ENCODE data around the gene CNTN5. TPM values are rescaled to one million over a fixed set of nuclear protein-coding genes. Genes with fewer than 3 reads are reported as not detected.

Gene CNTN5
- total and polyA plus RNA-seq, 10 of the 15 experiments (the other 5 are each of a cell fraction or from before 2014, with no cell fraction given), result 0.01 TPM; not detected in 9

DNA sequence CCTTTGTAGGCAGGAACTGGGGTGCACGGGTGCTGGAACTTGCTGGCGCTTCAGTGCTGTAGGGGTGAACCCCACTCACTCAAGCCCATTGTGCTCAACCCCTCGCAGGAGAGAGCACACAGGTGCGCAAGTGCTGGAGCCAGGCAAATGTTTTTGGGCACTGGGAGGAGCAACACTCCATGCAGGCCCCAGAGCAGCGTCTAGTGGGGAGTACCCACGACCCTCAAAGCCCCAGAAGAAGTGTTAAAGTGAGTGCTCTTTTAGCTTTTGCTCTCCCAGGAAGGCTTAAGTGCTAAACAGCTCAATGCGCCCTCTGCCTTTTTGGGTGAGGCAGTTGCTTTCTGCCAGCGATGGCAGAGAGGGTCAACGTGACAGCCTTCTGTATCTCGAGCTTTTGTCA lies 1384.2 kb downstream of the CNTN5 start:
- ATAC-seq, result no peak
- intact Hi-C loops (cut with micrococcal nuclease; ENCODE audit: unreplicated experiment) (no loop called here), in situ Hi-C loops (cut with MboI) (no loop called here)
- Histone ChIP-seq H3K27me3 (replicated peaks in 1 of 2; ENCODE audit: control insufficient read depth in 2 of 2, insufficient read depth in 2 of 2, low read length in 1 of 2) (no peaks in the 10 kb centered on the region), H3K27ac (ENCODE audit: control insufficient read depth, insufficient read depth) (no peak overlapping the region), H3K36me3 (ENCODE audit: control insufficient read depth in 2 of 2, insufficient read depth in 2 of 2, low read length in 1 of 2) (no peaks in the 10 kb centered on the region), H3K4me3 (no peak overlapping the region), H3K4me1 (ENCODE audit: control insufficient read depth, insufficient read depth, low read length) (no peaks in the 10 kb centered on the region), H3K9me3 (replicated peaks; ENCODE audit: control insufficient read depth, insufficient read depth, low read length) (no peaks in the 10 kb centered on the region), H3K9ac (ENCODE audit: control insufficient read depth, insufficient read depth, low read length) (no peak overlapping the region), H3K4me2 (ENCODE audit: control insufficient read depth, insufficient read depth) (no peak overlapping the region), H2AFZ (ENCODE audit: control insufficient read depth, low read depth, low read length) (no peak overlapping the region), H4K20me1 (ENCODE audit: control insufficient read depth, insufficient read depth) (no peaks in the 10 kb centered on the region), H3K79me2 (ENCODE audit: control insufficient read depth, insufficient read depth, low read length) (no peaks in the 10 kb centered on the region)
- ChIA-PET RAD21 (ENCODE audit: unreplicated experiment) (no interaction called here), POLR2A (no interaction called here), CTCF (no interaction called here), SMC1A (ENCODE audit: uncharacterized antibody, unreplicated experiment) (no interaction called here)
- 18% methylated on average over 10 of the region's 10 CpGs for WGBS (ENCODE audit: insufficient coverage, insufficient replicate concordance, low lambda C conversion rate, missing lambda C conversion rate)
- no peak for DNase-seq (ENCODE audit: low read depth, low spot score)
- no peak for FAIRE-seq
- TF ChIP-seq JUND (IDR thresholded peaks at IDR 0.05; ENCODE audit: low read depth, low read length), result no peak
- TF ChIP-seq, protein P1, sequence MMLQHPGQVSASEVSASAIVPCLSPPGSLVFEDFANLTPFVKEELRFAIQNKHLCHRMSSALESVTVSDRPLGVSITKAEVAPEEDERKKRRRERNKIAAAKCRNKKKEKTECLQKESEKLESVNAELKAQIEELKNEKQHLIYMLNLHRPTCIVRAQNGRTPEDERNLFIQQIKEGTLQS (IDR thresholded peaks at IDR 0.05; ENCODE audit: borderline replicate concordance, extremely low read depth, low read depth, low read length), result no peak
- no peak for TF ChIP-seq CHD2 (IDR thresholded peaks at IDR 0.05; ENCODE audit: borderline replicate concordance, low read depth, low read length)
- TF ChIP-seq KAT2A (conservative IDR thresholded peaks at IDR 0.05; ENCODE audit: control insufficient read depth, low read depth, low read length), result no peak
- TF ChIP-seq SMAD5 (IDR thresholded peaks at IDR 0.05; ENCODE audit: low read depth), result no peak
- TF ChIP-seq EP300 (IDR thresholded peaks at IDR 0.05; ENCODE audit: borderline replicate concordance in 1 of 2, control insufficient read depth in 1 of 2, low read depth in 2 of 2, low read length in 2 of 2), result no peak
- TF ChIP-seq RB1 (IDR thresholded peaks at IDR 0.05; ENCODE audit: borderline replicate concordance), result no peak
- no peak for TF ChIP-seq HDGF (IDR thresholded peaks at IDR 0.05)
- TF ChIP-seq BMI1 (IDR thresholded peaks at IDR 0.05; ENCODE audit: borderline replicate concordance), result no peak
- no peak for TF ChIP-seq SP1 (IDR thresholded peaks at IDR 0.05; ENCODE audit: low read depth, low read length)
- no peak for TF ChIP-seq NFYA (IDR thresholded peaks at IDR 0.05; ENCODE audit: borderline replicate concordance, low read depth, low read length)
- TF ChIP-seq SIX5 (IDR thresholded peaks at IDR 0.05; ENCODE audit: low read depth, low read length, severe bottlenecking), result no peak
- TF ChIP-seq GABPA (IDR thresholded peaks at IDR 0.05; ENCODE audit: low read depth), result no peak
- BruUV-seq (replicated peaks), result no TSS peak
